Endodermal cell (in vitro differentiated cells): ENCODE data around the gene ZC3H7A. TPM values are rescaled to one million over a fixed set of nuclear protein-coding genes. Genes with fewer than 3 reads are reported as not detected.

Experiments
- DNase-seq: peaks from one replicate; pipeline ENCODE4 v3.0.0-alpha.2; 2017
- H3K27ac ChIP-seq: 2 replicates; pipeline ENCODE4 v1.5.1; 2013; ENCODE audit warnings: mild to moderate bottlenecking, low read depth, low read length, moderate library complexity
- H3K27me3 ChIP-seq: 2 replicates; pipeline ENCODE4 v1.6.1; 2013; ENCODE audit warnings: mild to moderate bottlenecking, low read length, moderate library complexity; ENCODE audit not compliant: insufficient read depth, control insufficient read depth, poor library complexity, severe bottlenecking
- H3K36me3 ChIP-seq: 2 replicates; pipeline ENCODE4 v1.7.0; 2013; ENCODE audit warnings: mild to moderate bottlenecking, low read length, moderate library complexity; ENCODE audit not compliant: control insufficient read depth, insufficient read depth
- H3K4me1 ChIP-seq: one replicate; pipeline ENCODE4 v1.7.0; 2013; ENCODE audit warnings: low read length; ENCODE audit not compliant: control insufficient read depth, insufficient read depth
- H3K4me3 ChIP-seq: 2 replicates; pipeline ENCODE4 v1.5.1; 2013; ENCODE audit warnings: mild to moderate bottlenecking, low read length, moderate library complexity
- H3K9ac ChIP-seq: 2 replicates; pipeline ENCODE4 v1.6.1; 2013; ENCODE audit warnings: mild to moderate bottlenecking, low read length, moderate library complexity; ENCODE audit not compliant: poor library complexity, severe bottlenecking; ENCODE audit errors: extremely low read depth
- H3K9me3 ChIP-seq: 2 replicates; pipeline ENCODE4 v1.6.1; 2013; ENCODE audit warnings: mild to moderate bottlenecking, low read length, moderate library complexity; ENCODE audit not compliant: control insufficient read depth
- H3K27ac Mint-ChIP-seq: 2 replicates; pipeline ENCODE4 v1.8.0; 2020; ENCODE audit warnings: mixed read lengths
- H3K27me3 Mint-ChIP-seq: 2 replicates; pipeline ENCODE4 v1.8.0; 2021; ENCODE audit warnings: mild to moderate bottlenecking, mixed read lengths; ENCODE audit not compliant: insufficient read depth
- H3K36me3 Mint-ChIP-seq: 2 replicates; pipeline ENCODE4 v1.8.0; 2020; ENCODE audit warnings: low read depth, mixed read lengths
- H3K4me1 Mint-ChIP-seq: 2 replicates; pipeline ENCODE4 v1.8.0; 2020; ENCODE audit warnings: mixed read lengths
- H3K4me3 Mint-ChIP-seq: 2 replicates; pipeline ENCODE4 v1.8.0; 2020; ENCODE audit warnings: mild to moderate bottlenecking, moderate library complexity, mixed read lengths
- H3K9me3 Mint-ChIP-seq: 2 replicates; pipeline ENCODE4 v1.8.0; 2020; ENCODE audit warnings: mild to moderate bottlenecking, mixed read lengths
- CTCF ChIP-seq: fragments of 200-600 bp; sonication (generic); conservative IDR thresholded peaks from 2 replicates; pipeline ENCODE4 v1.5.0; 2021; ENCODE audit warnings: antibody characterized with exemption, mild to moderate bottlenecking
- WGBS, 2 experiments: methylation state at CpG; one replicate each; pipeline versions ENCODE4 v1.1.5 to v1.1.7; 2013; ENCODE audit warnings: missing lambda C conversion rate in 2 of 2, mixed read lengths in 1 of 2; ENCODE audit not compliant: insufficient coverage in 1 of 2, insufficient read length in 1 of 2; 5-methylcytosine and 5-hydroxymethylcytosine counted together
- total RNA-seq, 2 donors: library from RNA; stranded (reverse); fragmentation: NEBNext Ultra II Directional in 1 of 2; extraction: Animal tissue kit (Norgen Biotek cat#: 25700) in 1 of 2; gene quantifications; 2 replicates in 1 of 2; 3 replicates in 1 of 2; pipeline ENCODE4 v1.2.1, GENCODE V29; 2021

Gene ZC3H7A
- total RNA-seq, 2 donors from 2014 or later: 37.7 to 38.5 TPM

GRCh38 chr16:11735787-11736186 lies 61.3 kb downstream of the ZC3H7A start:
- H3K36me3 Mint-ChIP-seq: peaks cover 58% of the 10 kb centered on the region
- no peak for TF ChIP-seq CTCF
- Histone ChIP-seq H3K4me3 (peak overlapping the region; percentile 2), H3K27me3 (no peaks in the 10 kb centered on the region), H3K27ac (no peak overlapping the region), H3K9me3 (no peaks in the 10 kb centered on the region), H3K36me3 (peaks cover 60% of the 10 kb centered on the region), H3K4me1 (peaks cover 11% of the 10 kb centered on the region), H3K9ac (no peak overlapping the region)
- peak; percentile 12 for DNase-seq
- H3K27ac Mint-ChIP-seq: peak overlapping the region; percentile 42
- H3K4me1 Mint-ChIP-seq: peaks cover 26% of the 10 kb centered on the region
- H3K4me3 Mint-ChIP-seq: no peak overlapping the region
- WGBS, 2 experiments: 92 to 93% methylated on average over 7 to 8 of the region's 8 CpGs
- no peaks in the 10 kb centered on the region for H3K9me3 Mint-ChIP-seq
- H3K27me3 Mint-ChIP-seq: no peaks in the 10 kb centered on the region

GRCh38 chr16:11734653-11735043 lies 62.4 kb downstream of the ZC3H7A start:
- Histone ChIP-seq H3K4me1 (peaks cover 5% of the 10 kb centered on the region), H3K9me3 (no peaks in the 10 kb centered on the region), H3K36me3 (peaks cover 70% of the 10 kb centered on the region), H3K27ac (no peak overlapping the region), H3K9ac (no peak overlapping the region), H3K27me3 (no peaks in the 10 kb centered on the region), H3K4me3 (no peak overlapping the region)
- WGBS, 2 experiments: 93% methylated on average over 6 of the region's 6 CpGs
- Mint-ChIP-seq H3K4me1 (peaks cover 18% of the 10 kb centered on the region), H3K27me3 (no peaks in the 10 kb centered on the region), H3K9me3 (no peaks in the 10 kb centered on the region), H3K36me3 (peaks cover 61% of the 10 kb centered on the region), H3K4me3 (no peak overlapping the region), H3K27ac (no peak overlapping the region)
- TF ChIP-seq CTCF: no peak
- no peak for DNase-seq

- H3K4me3 ChIP-seq: no peak overlapping the region
- peaks cover 60% of the 10 kb centered on the region for H3K36me3 Mint-ChIP-seq
- 93 to 98% methylated on average over 2 to 3 of the region's 3 CpGs for WGBS, 2 experiments
- H3K27ac Mint-ChIP-seq: no peak overlapping the region
- H3K27ac ChIP-seq: no peak overlapping the region
- H3K9ac ChIP-seq: no peak overlapping the region
- H3K36me3 ChIP-seq: peaks cover 75% of the 10 kb centered on the region
- peaks cover 5% of the 10 kb centered on the region for H3K4me1 ChIP-seq
- no peaks in the 10 kb centered on the region for H3K27me3 Mint-ChIP-seq
- no peaks in the 10 kb centered on the region for H3K9me3 Mint-ChIP-seq
- no peak for TF ChIP-seq CTCF
- no peaks in the 10 kb centered on the region for H3K27me3 ChIP-seq
- no peak overlapping the region for H3K4me3 Mint-ChIP-seq
- no peaks in the 10 kb centered on the region for H3K9me3 ChIP-seq
- peaks cover 18% of the 10 kb centered on the region for H3K4me1 Mint-ChIP-seq
- no peak for DNase-seq
These were observed 62.9 kb downstream of the ZC3H7A start for GRCh38 chr16:11734025-11734652.
